OCI-LY7 (cell line): ENCODE results near the gene WWOX. TPM values are rescaled to one million over a fixed set of nuclear protein-coding genes. Genes with fewer than 3 reads are reported as not detected.
"Not testable (repeated sequence)": the region's sequence is repeated elsewhere in the genome, so short reads cannot be mapped to it uniquely, and the experiment has no call there.

ENCODE experiments used
- BruUV-seq: library from RNA; stranded (reverse); fragments of 400-500 nt; replicated peaks from 2 replicates; lab custom pipeline; 2021; lab: Mats Ljungman, UMichigan
- CTCF ChIA-PET: fragments of 300-600 bp; sonication (Branson Sonifier 250); formaldehyde crosslinking; loops from one replicate; lab custom pipeline; 2022; ENCODE audit warnings: antibody characterized with exemption; ENCODE audit not compliant: unreplicated experiment; lab: Charles Lee
- POLR2A ChIA-PET: fragments of 300-600 bp; sonication (Branson Sonifier 250); formaldehyde crosslinking; loops from one replicate; lab custom pipeline; 2022; ENCODE audit warnings: antibody characterized with exemption; lab: Charles Lee
- DNase-seq: peaks from one replicate; pipeline ENCODE4 v3.0.0-alpha.2; 2015; ENCODE audit warnings: low spot score
- H2AFZ ChIP-seq: fragments of 200-600 bp; sonication (generic), shearing (Covaris generic); 2 replicates; pipeline ENCODE4 v1.6.1; 2014; ENCODE audit warnings: mild to moderate bottlenecking, antibody characterized with exemption, low read length, moderate library complexity
- H3K27ac ChIP-seq: fragments of 200-600 bp; sonication (generic); 2 replicates; pipeline ENCODE4 v1.5.1; 2014; ENCODE audit warnings: mixed run types, low read depth, mild to moderate bottlenecking, moderate library complexity, low read length, inconsistent platforms; ENCODE audit not compliant: poor library complexity, severe bottlenecking
- H3K36me3 ChIP-seq: fragments of 200-600 bp; sonication (generic); 2 replicates; pipeline ENCODE4 v1.6.1; 2014; ENCODE audit warnings: mild to moderate bottlenecking, antibody characterized with exemption, low read length, moderate library complexity, mixed read lengths; ENCODE audit not compliant: insufficient read depth
- H3K4me1 ChIP-seq: fragments of 200-600 bp; sonication (generic); 2 replicates; pipeline ENCODE4 v1.5.1; 2014; ENCODE audit warnings: mild to moderate bottlenecking, low read length; ENCODE audit not compliant: insufficient read depth, poor library complexity, severe bottlenecking
- H3K4me2 ChIP-seq: fragments of 200-600 bp; sonication (generic); 2 replicates; pipeline ENCODE4 v1.6.1; 2014; ENCODE audit warnings: mild to moderate bottlenecking, low read length
- H3K4me3 ChIP-seq: fragments of 200-600 bp; sonication (generic); 2 replicates; pipeline ENCODE4 v1.5.1; 2014; ENCODE audit warnings: mild to moderate bottlenecking, low read depth, low read length; ENCODE audit not compliant: poor library complexity, severe bottlenecking
- H3K79me2 ChIP-seq: fragments of 200-600 bp; sonication (generic); 2 replicates; pipeline ENCODE4 v1.6.1; 2016; ENCODE audit warnings: low read depth, mild to moderate bottlenecking, low read length, moderate library complexity, mixed read lengths; ENCODE audit not compliant: insufficient read depth
- H3K9me2 ChIP-seq: fragments of 200-600 bp; sonication (generic); 2 replicates; pipeline ENCODE4 v1.6.1; 2016; ENCODE audit warnings: mild to moderate bottlenecking, low read length, mixed read lengths; ENCODE audit not compliant: insufficient read depth
- H3K9me3 ChIP-seq: fragments of 200-600 bp; sonication (generic); 2 replicates; pipeline ENCODE4 v1.6.1; 2014; ENCODE audit warnings: mild to moderate bottlenecking, mixed run types, low read length, mixed read lengths
- H4K20me1 ChIP-seq: fragments of 200-600 bp; sonication (generic); 2 replicates; pipeline ENCODE4 v1.6.1; 2014; ENCODE audit warnings: mild to moderate bottlenecking, antibody characterized with exemption, low read length, moderate library complexity, mixed read lengths; ENCODE audit not compliant: insufficient read depth
- CTCF ChIP-seq: fragments of 200-600 bp; sonication (generic); conservative IDR thresholded peaks from 2 replicates; pipeline ENCODE4 v1.5.1; 2014; ENCODE audit warnings: mild to moderate bottlenecking, antibody characterized with exemption, low read length, moderate library complexity, mixed read lengths
- EZH2phosphoT487 ChIP-seq: fragments of 200-600 bp; sonication (generic); IDR thresholded peaks from 2 replicates; pipeline ENCODE4 v1.6.1; 2018; ENCODE audit warnings: low read depth, borderline replicate concordance, mild to moderate bottlenecking, mixed run types, antibody characterized with exemption, low read length, moderate library complexity, mixed read lengths
- intact Hi-C: fragments of 100-400 bp; cut with micrococcal nuclease; formaldehyde crosslinking; loops from one replicate; pipeline ENCODE4 v1.10.0; 2022; ENCODE audit not compliant: unreplicated experiment
- total RNA-seq, 2 experiments: library from RNA; depleted of rRNA in 1 of 2; stranded (reverse); fragments of >200 nt in 1 of 2; shearing (Covaris generic) in 1 of 2; gene quantifications; 2 replicates each; pipeline ENCODE4 v1.2.3, GENCODE V29; 2014 to 2022

WWOX gene
- total RNA-seq, 2 experiments from 2014 or later: 40.2 to 47.6 TPM

DNA sequence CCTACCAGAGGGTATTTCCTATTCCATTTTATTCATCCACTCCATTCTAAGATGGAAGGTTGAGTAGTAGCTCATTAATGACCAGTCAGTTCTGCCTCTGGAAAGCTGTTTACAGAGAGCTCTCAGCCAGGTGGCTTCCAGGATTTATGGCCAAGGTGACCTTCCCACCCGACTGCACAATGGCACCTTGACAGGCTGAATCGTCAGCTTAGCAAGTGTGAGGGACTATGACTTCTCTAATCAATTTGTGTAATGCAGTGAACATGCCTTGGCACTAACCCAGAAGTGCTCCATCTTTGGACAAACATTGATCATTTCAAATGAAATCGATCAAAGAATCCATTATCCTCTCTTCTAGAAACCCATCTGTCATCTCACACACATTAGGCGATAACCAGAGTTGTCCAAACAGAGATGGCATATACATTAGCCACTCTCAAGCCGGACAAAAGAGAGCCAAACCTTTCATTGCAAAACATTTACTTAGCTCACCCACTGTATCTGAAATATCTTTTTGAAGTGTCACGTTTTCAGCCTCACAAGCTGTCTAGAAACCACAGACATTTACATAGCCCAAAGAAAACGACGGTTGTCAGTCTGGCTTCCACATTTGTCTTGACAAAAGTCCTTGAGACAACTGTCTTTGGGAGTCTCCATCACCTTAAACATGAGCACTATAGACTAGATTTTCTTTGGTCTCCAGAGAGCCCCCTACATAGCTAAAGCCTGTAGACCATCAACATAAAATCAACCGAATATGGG lies 41.5 kb upstream of the WWOX start:
- no peaks in the 10 kb centered on the region for H3K36me3 ChIP-seq
- intact Hi-C loops: no loop called here
- no peak overlapping the region for H3K27ac ChIP-seq
- TF ChIP-seq CTCF (no peak), EZH2phosphoT487 (no peak)
- POLR2A ChIA-PET: interaction anchor here (1.0 kb wide), 1 partner anchor 22 kb away, joined by 3 read pairs; no protein-coding TSS in a partner anchor
- H3K79me2 ChIP-seq: no peaks in the 10 kb centered on the region
- CTCF ChIA-PET: no interaction called here
- no peak for DNase-seq
- H3K9me3 ChIP-seq: no peaks in the 10 kb centered on the region
- H3K4me3 ChIP-seq: no peak overlapping the region
- BruUV-seq: no TSS peak
- H3K9me2 ChIP-seq: no peaks in the 10 kb centered on the region
- H3K4me1 ChIP-seq: no peaks in the 10 kb centered on the region
- no peaks in the 10 kb centered on the region for H4K20me1 ChIP-seq
- no peak overlapping the region for H2AFZ ChIP-seq
- no peak overlapping the region for H3K4me2 ChIP-seq

GRCh38 chr16:78059806-78060205 lies 39.6 kb upstream of the WWOX start:
- H3K9me2 ChIP-seq, H3K4me2 ChIP-seq, H2AFZ ChIP-seq, POLR2A ChIA-PET, H3K36me3 ChIP-seq, H3K4me3 ChIP-seq, H3K79me2 ChIP-seq, H3K9me3 ChIP-seq, H3K27ac ChIP-seq, DNase-seq, H4K20me1 ChIP-seq, intact Hi-C loops, H3K4me1 ChIP-seq, BruUV-seq: not testable (repeated sequence)
- CTCF ChIA-PET: interaction anchor here (0.6 kb wide), 1 partner anchor 337 kb away, joined by 3 read pairs; the partner anchor contains the start of gene NUDT7

DNA sequence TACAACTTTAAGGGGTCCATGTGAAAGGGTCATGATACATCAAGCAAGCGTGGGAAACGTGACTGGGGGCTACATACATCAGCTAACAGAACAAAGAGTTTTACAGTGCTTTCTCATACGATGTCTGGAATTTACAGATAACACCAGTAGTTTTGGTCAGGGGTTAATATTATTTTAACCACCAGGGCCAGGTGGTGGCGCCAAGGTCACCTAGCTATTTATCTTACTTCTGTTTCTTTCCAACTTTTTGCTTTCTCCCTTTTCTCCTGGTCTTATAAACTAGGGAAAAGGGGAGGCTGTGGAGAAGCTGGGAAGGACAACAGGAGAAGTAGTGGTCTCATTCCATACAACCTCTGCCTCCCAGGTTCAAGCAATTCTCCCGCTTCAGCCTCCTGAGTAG lies 39.2 kb upstream of the WWOX start:
- intact Hi-C loops: no loop called here
- no peak for DNase-seq
- no peaks in the 10 kb centered on the region for H3K36me3 ChIP-seq
- H2AFZ ChIP-seq: no peak overlapping the region
- no peaks in the 10 kb centered on the region for H3K9me3 ChIP-seq
- H3K79me2 ChIP-seq: no peaks in the 10 kb centered on the region
- BruUV-seq: no TSS peak
- POLR2A ChIA-PET: no interaction called here
- H3K9me2 ChIP-seq: no peaks in the 10 kb centered on the region
- CTCF ChIA-PET: interaction anchor here (0.6 kb wide), 1 partner anchor 338 kb away, joined by 3 read pairs; the partner anchor contains the start of gene NUDT7
- H3K27ac ChIP-seq: no peak overlapping the region
- no peaks in the 10 kb centered on the region for H3K4me1 ChIP-seq
- TF ChIP-seq CTCF: 0 out of 2 replicates have a peak, but pooled peaks have one; percentile 23
- TF ChIP-seq EZH2phosphoT487: no peak
- no peaks in the 10 kb centered on the region for H4K20me1 ChIP-seq
- H3K4me3 ChIP-seq: no peak overlapping the region
- no peak overlapping the region for H3K4me2 ChIP-seq
